T-helper 1 cell treated with Interleukin-12 subunit alpha and Interleukin-12 subunit beta and Interleukin-4 antibody, amounts not matched to agents 30 μg/mL and 1 μg/mL, for 36 hours (primary cell): ENCODE data around the gene CPEB4.

Experiments
- H3K27ac Mint-ChIP-seq: one replicate; pipeline ENCODE4 v1.8.0; 2021; ENCODE audit warnings: mild to moderate bottlenecking, mixed read lengths
- H3K27me3 Mint-ChIP-seq: one replicate; pipeline ENCODE4 v1.8.0; 2021; ENCODE audit warnings: low read depth, mixed read lengths
- H3K36me3 Mint-ChIP-seq: one replicate; pipeline ENCODE4 v1.8.0; 2021; ENCODE audit warnings: low read depth, mixed read lengths
- H3K4me1 Mint-ChIP-seq: one replicate; pipeline ENCODE4 v1.8.0; 2021; ENCODE audit warnings: low read depth, mixed read lengths
- H3K4me3 Mint-ChIP-seq: one replicate; pipeline ENCODE4 v1.8.0; 2021; ENCODE audit warnings: mild to moderate bottlenecking, moderate library complexity, mixed read lengths
- H3K9me3 Mint-ChIP-seq: one replicate; pipeline ENCODE4 v1.8.0; 2021; ENCODE audit warnings: mixed read lengths

The CPEB4 gene

DNA sequence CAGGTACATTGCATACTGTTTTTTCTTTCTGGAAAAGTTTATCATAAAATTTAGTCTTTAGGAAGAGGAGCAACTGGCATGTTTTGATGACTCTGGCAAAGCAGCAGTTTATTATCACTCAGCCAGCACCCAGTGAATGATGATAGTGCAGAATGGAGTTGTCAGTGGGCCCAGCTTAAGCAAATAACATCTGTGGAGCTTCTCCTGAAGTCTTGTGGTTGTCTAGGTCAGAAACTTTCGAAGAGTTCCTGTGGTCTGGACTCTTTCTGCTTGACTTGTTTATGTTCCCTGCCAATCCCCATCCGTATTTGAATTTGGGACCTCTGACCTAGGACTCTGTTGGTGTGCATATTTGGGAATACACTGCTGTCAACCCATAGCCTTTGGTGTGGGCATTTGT is 62.7 kb downstream of the CPEB4 start:
- Mint-ChIP-seq H3K27me3 (no peaks in the 10 kb centered on the region), H3K27ac (no peak overlapping the region), H3K36me3 (peaks cover 45% of the 10 kb centered on the region), H3K9me3 (no peaks in the 10 kb centered on the region), H3K4me3 (no peak overlapping the region), H3K4me1 (no peaks in the 10 kb centered on the region)

DNA sequence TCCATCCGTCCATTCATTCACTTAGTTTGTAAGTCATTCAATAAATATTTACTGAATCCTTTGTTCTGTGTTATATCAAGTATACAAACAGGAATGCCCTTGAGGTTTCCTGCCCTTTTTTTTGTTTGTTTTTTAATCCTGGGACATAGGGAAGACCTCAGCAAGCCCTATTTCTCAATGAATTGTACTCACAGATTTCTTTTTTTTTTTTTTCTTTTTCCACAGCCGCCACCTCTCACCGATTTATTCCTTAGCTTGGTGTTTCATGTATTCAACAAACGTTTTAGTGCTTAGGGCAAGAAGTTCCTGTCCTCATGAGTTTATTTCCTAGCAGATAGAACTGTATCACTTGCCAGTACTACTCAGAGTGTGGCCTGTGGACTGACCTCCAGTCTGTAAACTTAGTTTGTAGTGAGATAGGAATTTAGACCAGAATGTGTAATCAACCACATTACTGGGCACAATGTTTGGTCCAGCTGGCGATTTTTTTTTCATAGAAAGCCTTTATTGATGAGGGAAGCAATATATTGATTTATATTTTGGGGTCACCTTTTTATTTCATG is 65.5 kb downstream of the CPEB4 start:
- no peak overlapping the region for H3K27ac Mint-ChIP-seq
- H3K4me1 Mint-ChIP-seq = no peaks in the 10 kb centered on the region
- no peak overlapping the region for H3K4me3 Mint-ChIP-seq
- H3K27me3 Mint-ChIP-seq = no peaks in the 10 kb centered on the region
- peaks cover 34% of the 10 kb centered on the region for H3K36me3 Mint-ChIP-seq
- H3K9me3 Mint-ChIP-seq = no peaks in the 10 kb centered on the region

DNA sequence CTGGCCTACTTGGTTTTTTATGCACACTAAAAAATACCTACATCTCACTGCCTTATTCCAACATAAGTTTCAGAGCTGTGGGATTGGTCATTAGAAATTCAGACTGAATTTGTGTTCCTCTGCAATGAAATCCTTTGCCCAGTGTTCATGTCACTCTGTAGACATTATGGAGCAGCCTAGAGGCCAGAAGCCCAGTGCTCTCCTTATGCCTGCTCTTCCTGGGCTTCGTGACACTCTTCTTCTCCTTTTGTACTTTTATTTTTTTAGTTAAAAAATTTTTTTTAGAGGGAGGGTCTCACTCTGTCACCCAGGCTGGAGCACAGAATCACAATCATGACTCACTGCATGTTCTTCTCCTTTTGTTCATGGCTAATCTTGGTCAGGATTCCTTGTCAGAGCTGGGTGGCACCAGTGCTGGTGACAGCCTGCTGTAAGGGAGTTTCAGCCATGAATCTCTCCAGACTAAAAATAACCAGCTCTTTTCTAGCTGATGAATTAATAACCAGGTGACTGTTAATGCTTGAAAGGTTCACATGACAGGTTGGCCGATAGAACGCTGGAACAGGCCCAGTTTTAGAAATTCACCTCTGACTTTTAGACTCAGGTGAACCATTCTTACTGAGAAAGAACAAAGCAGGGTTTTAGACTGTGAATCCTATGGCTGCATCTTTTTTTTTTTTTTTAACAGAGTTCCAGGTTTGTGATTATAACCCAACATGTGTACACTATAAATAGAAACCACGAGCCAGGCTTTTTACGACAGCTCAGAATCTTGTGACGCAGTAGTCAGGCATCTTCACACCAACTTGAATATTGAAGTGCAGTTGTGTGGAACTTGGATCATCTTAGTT is 66.7 kb downstream of the CPEB4 start:
- Mint-ChIP-seq H3K4me3 (no peak overlapping the region), H3K36me3 (peaks cover 28% of the 10 kb centered on the region), H3K27me3 (no peaks in the 10 kb centered on the region), H3K9me3 (no peaks in the 10 kb centered on the region), H3K27ac (no peak overlapping the region), H3K4me1 (no peaks in the 10 kb centered on the region)

DNA sequence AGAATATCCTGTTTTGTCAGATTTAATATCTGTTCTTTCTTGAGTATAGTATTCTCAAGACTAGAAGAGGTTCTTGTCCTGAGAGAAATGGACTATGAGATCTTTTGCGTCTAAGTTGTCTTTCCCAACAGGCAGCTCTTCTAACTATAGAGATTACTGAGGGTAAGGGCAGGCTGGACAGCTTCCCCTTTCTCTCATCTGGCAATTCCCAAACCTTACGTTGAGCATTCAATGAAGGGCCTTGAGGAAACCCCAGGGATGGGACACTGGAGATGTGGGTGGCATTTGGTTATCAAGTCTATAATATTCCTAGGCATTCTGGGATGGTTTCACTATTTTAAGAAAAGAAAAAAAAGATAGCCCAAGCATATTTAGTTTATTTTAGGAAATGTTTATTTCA is 72.8 kb downstream of the CPEB4 start:
- Mint-ChIP-seq H3K4me1 (no peaks in the 10 kb centered on the region), H3K4me3 (no peak overlapping the region), H3K27me3 (no peaks in the 10 kb centered on the region), H3K27ac (no peak overlapping the region), H3K36me3 (peaks cover 5% of the 10 kb centered on the region), H3K9me3 (no peaks in the 10 kb centered on the region)

DNA sequence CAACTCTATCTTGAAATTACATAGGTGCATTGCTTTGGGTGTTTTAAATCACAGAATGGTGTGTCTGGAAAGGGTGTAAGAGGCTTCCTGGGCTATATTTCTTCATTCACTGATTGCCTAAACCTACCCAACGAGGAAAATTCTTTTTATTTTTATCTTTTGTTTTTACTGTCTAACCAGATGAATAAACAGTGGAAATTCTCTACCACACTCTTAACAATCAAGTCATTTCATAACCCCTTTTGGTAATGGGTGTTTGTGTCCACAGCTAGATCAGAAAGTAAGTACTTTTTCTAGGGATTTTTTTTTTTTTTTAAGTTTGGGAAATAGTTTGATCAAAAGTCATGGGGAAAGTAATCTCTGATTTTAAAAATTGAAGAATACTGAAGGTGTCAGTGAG is 73.3 kb downstream of the CPEB4 start:
- peaks cover 3% of the 10 kb centered on the region for H3K36me3 Mint-ChIP-seq
- no peak overlapping the region for H3K27ac Mint-ChIP-seq
- no peaks in the 10 kb centered on the region for H3K4me1 Mint-ChIP-seq
- no peaks in the 10 kb centered on the region for H3K9me3 Mint-ChIP-seq
- no peaks in the 10 kb centered on the region for H3K27me3 Mint-ChIP-seq
- H3K4me3 Mint-ChIP-seq = no peak overlapping the region

DNA sequence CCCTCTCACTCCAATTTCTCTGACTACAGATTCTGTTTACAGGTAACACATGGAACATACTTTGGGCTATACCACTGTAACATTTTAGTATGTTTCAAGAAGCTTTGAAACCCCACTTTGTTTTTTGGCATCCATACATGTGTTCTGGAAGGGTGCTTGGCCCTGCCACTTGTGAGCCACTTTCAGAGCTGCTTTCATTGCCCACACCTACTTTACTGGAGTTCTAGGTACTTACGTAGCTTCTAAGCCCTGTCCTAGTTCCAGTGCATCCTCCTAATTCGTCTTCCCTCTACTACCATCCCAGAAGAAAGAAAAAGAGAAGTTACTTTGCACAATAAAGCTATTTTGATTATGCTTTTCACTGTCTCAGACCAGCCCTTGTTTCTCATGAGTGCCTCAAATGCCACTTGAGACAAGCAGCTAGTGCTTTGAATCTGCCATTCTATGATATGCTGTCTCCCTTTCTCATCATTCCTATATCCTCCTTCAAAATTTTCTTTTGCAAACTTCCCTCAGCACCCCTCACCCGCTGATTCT is 74.4 kb downstream of the CPEB4 start:
- no peaks in the 10 kb centered on the region for H3K9me3 Mint-ChIP-seq
- H3K4me1 Mint-ChIP-seq = no peaks in the 10 kb centered on the region
- no peak overlapping the region for H3K27ac Mint-ChIP-seq
- no peak overlapping the region for H3K4me3 Mint-ChIP-seq
- H3K36me3 Mint-ChIP-seq = peaks cover 3% of the 10 kb centered on the region
- no peaks in the 10 kb centered on the region for H3K27me3 Mint-ChIP-seq

DNA sequence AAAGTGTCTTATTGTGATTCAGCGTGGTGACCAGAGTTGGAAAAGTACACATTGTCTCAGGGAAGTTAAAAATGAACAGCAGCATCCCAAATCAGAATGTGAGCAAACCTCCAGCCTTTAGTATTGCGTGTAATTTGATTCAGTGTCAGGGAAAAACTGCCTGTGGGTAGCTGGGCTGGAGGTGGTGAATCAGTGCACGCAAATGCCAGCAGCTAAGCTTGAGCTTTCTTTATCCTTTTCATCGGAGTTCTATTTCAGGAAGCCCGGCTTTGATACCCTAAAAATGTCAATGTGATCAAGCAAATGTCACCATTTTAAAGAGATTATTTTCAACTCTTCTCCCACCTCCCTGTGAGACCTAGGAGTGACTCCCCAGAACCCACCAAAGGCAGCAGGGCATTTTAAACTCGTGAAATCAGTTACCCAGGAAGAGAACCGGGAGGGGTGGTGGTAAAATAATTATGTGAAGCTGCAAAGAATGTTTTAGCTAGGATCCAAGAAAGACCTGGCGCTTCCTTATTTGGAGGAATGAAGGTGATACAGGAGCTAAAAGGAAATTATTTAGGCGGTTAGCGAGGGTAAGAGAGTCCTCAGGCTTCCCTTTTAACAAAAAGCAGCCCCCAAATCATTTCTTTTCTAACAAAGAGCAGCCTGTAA is 75.2 kb downstream of the CPEB4 start:
- Mint-ChIP-seq H3K27ac (no peak overlapping the region), H3K36me3 (peaks cover 3% of the 10 kb centered on the region), H3K4me1 (no peaks in the 10 kb centered on the region), H3K27me3 (no peaks in the 10 kb centered on the region), H3K9me3 (no peaks in the 10 kb centered on the region), H3K4me3 (no peak overlapping the region)

DNA sequence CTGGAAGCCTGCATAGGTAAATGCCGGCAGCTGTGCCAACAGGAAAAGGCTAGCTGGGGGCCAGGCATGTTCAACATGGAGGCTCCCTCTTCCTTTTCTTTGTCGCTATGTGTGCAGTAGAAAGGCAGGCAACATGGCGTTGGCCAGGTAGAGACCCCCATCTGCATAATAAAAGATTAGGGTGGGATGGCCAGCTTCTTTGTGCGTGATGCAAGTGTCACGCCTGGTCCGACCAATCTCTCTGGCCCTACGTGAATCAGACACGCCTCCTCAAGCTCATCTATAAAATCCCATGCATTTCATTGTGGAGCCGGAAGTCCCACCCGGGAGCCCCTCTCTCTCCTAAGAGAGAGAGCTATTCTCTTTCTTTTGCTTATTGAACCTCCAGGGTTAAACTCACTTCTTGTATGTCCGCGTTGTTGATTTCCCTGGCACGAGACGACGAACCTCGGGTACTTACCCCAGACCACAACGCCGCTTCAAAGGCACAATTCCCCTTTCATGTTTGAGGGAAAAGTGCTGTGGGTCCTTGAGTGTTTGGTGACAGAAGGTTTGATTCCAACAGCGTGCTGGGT is 75.8 kb downstream of the CPEB4 start:
- no peaks in the 10 kb centered on the region for H3K4me1 Mint-ChIP-seq
- H3K9me3 Mint-ChIP-seq = no peaks in the 10 kb centered on the region
- H3K36me3 Mint-ChIP-seq = peaks cover 3% of the 10 kb centered on the region
- H3K27ac Mint-ChIP-seq = no peak overlapping the region
- H3K27me3 Mint-ChIP-seq = no peaks in the 10 kb centered on the region
- no peak overlapping the region for H3K4me3 Mint-ChIP-seq

DNA sequence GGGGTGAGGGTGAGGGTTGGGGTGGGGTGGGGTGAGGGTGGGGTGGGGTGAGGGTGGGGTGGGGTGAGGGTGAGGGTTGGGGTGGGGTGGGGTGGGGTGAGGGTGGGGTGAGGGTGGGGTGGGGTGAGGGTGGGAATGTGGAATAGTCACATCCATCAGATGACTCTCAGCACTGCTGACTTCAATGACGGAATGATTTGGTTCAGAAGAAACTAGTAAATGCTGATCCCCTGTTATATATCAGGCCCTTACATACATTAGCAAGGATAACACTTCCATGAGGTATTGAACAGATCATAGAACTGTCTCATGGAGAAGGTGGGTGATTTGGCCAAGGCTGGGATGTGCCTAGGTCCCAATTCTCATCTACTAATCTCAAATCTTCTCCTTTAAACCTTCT is 76.4 kb downstream of the CPEB4 start:
- H3K36me3 Mint-ChIP-seq = peaks cover 3% of the 10 kb centered on the region
- H3K9me3 Mint-ChIP-seq = no peaks in the 10 kb centered on the region
- H3K27me3 Mint-ChIP-seq = no peaks in the 10 kb centered on the region
- no peak overlapping the region for H3K4me3 Mint-ChIP-seq
- H3K27ac Mint-ChIP-seq = no peak overlapping the region
- H3K4me1 Mint-ChIP-seq = no peaks in the 10 kb centered on the region

DNA sequence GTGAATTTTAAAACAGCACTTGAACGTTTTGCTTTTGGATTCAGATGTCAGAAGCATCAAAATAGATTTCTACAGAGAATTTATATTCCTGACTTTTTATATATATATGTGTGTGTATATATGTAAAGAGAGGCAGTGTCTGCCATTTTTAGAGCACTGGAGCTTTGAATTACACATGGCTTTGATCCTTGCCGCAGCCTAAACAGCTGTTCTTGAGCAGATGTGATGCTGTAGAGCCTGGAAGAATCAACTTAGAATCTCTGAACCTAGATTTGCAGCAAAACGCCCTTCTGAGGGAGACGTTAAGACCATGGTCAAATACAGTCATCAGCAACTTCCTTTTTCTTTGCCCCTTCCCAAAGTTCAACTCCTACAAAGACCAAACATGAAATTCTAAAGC is 79.1 kb downstream of the CPEB4 start:
- Mint-ChIP-seq H3K27me3 (peaks cover 6% of the 10 kb centered on the region), H3K9me3 (no peaks in the 10 kb centered on the region), H3K4me3 (no peak overlapping the region), H3K4me1 (peaks cover 3% of the 10 kb centered on the region), H3K27ac (no peak overlapping the region), H3K36me3 (no peaks in the 10 kb centered on the region)

DNA sequence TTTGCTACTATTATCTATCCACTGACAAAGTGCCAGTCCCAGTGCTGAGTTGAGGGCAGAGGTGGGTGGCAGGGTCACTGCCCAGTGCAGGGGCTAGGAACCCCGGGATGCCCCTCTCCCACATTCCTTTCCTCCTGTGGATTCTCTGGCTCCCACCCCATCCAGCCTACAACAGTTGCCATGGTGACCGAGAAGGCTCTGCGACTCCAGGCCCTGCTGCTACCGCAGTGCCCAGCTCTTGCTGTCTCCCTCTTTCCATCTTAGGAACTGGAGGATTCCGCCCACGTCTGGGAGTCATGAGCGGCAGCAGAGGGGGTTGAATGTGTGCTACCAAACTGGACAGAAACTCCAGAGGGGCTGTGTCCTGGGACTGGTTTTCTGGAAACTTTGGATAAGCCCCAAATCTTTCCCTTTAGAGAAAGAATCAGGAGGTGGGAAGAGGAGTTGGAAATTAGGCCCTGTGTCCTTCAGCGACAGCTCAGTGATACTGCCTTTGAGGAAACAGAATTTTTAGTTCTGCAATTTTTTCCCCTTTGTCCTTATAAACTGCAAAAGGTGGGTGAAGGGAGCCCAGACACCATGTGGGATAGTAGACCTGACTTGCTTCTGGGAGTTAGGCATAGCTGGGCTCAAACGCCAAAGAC is 80.1 kb downstream of the CPEB4 start:
- H3K36me3 Mint-ChIP-seq = no peaks in the 10 kb centered on the region
- H3K4me1 Mint-ChIP-seq = peaks cover 6% of the 10 kb centered on the region
- no peak overlapping the region for H3K4me3 Mint-ChIP-seq
- H3K27ac Mint-ChIP-seq = no peak overlapping the region
- H3K9me3 Mint-ChIP-seq = no peaks in the 10 kb centered on the region
- peaks cover 6% of the 10 kb centered on the region for H3K27me3 Mint-ChIP-seq

DNA sequence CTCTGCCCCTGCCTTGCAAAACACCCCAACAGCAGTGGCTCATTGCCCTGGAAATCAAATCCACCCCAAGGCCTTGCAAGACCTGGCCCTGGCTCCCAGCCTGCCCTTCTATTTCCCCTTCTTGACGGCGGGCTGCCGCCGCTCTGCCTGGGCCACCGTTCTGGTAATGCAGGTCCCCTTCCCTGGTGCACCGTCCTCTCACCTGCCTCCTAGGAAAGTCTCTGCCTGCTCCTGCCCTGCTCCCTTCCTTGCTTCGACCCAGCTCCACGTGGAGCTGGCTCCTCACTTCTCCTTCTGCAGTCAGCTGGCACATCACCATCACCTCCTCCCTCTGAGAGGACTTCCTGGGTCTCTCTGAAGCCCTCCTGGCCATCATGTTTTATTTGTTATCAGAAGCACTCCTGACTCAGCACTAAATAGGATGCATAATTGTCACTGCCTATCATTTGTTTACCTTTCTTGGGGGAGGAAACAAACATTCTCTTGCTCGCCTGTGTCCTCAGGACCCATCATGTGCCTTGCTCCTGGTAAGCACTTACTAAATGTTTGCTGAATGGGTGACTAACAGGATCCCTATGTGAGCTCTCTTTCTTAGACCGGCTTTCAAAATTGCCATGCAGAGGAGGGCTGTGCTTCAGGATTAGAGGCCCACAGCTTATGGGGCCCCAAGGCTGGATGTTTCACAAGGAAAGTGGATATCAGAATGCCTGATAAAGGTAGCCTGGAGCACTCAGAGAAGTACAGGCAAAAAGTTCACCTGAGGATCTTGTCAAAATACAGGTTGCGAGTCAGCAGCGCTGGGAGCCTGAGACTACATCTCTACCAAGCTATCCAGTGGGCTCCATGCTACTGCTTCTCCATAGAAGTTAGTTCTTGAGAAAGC is 81.3 kb downstream of the CPEB4 start:
- H3K4me3 Mint-ChIP-seq = no peak overlapping the region
- H3K27ac Mint-ChIP-seq = no peak overlapping the region
- no peaks in the 10 kb centered on the region for H3K9me3 Mint-ChIP-seq
- H3K36me3 Mint-ChIP-seq = no peaks in the 10 kb centered on the region
- peaks cover 9% of the 10 kb centered on the region for H3K4me1 Mint-ChIP-seq
- peaks cover 15% of the 10 kb centered on the region for H3K27me3 Mint-ChIP-seq

DNA sequence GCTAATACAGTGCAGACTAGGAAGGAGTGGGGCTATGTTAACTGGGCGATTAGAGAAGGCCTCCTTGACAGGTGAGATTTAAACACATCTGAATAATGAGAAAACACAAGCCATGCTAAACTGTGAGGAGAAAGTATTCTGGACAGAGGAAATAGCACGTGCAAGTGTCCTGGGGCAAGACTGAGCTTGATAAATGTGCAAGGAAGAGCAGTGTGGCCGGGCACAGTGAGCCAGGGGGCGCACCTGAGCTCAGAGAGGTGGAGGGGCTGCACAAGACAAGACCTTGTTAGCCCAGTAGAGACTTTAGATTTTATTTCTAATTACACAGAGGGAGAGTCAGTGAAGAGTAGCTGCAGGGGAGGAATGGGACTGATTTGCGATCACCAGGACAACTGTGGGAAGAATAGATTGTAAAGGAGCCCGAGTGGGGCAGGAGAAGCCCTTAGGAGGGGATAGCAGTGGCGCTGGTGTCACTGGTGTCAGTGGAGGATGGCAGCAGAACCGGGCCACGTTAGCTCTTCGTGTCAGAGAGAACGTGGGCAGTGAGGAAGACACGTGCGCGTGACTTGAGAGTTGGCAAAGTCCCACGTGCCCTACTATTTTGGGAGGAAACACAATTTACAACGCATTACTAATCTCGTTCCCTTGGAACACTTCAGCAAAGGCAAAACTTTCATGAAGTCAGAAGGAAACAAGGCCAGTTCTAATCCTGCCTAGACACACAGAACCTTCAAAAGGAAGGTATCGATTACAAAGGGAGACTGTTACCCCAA is 82.9 kb downstream of the CPEB4 start:
- no peak overlapping the region for H3K4me3 Mint-ChIP-seq
- H3K27me3 Mint-ChIP-seq = peaks cover 16% of the 10 kb centered on the region
- peaks cover 9% of the 10 kb centered on the region for H3K4me1 Mint-ChIP-seq
- no peaks in the 10 kb centered on the region for H3K36me3 Mint-ChIP-seq
- H3K27ac Mint-ChIP-seq = no peak overlapping the region
- H3K9me3 Mint-ChIP-seq = no peaks in the 10 kb centered on the region
